ENCODE data around the gene ACTA2. TPM values are rescaled to one million over a fixed set of nuclear protein-coding genes. Genes with fewer than 3 reads are reported as not detected.
A peak's percentile ranks its signal among the peaks of the same experiment; 100 is the strongest.

Gene ACTA2
- total RNA-seq, 1 donor from 2014 or later = 11.3 TPM

DNA sequence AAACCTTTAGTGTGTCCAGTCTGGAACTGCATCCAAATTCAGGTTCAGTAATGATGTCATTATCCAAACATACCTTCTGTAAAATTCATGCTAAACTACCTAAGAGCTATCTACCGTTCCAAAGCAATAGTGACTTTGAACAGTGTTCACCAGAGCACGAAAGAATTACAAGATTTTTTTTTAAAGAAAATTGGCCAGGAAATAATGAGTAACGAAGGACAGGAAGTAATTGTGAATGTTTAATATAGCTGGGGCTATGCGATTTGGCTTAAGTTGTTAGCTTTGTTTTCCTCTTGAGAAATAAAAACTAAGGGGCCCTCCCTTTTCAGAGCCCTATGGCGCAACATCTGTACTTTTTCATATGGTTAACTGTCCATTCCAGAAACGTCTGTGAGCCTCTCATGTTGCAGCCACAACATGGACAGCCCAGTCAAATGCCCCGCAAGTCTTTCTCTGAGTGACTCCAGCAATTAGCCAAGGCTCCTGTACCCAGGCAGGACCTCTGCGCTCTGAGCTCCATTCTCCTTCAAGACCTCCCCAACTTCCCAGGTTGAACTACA, 37.3 kb upstream of the ACTA2 start:
- H3K27me3 Mint-ChIP-seq (ENCODE audit: low read depth) = no peaks in the 10 kb centered on the region
- H3K36me3 Mint-ChIP-seq (ENCODE audit: low read depth) = peaks cover 22% of the 10 kb centered on the region
- H3K9me3 Mint-ChIP-seq = peaks cover 12% of the 10 kb centered on the region
- intact Hi-C loops (cut with micrococcal nuclease) = loop anchor here (2.0 to 5.0 kb wide), 2 partner anchors 42 to 55 kb away; no protein-coding TSS in a partner anchor
- peak overlapping the region; percentile 98 for H3K4me3 Mint-ChIP-seq (ENCODE audit: low read depth)
- DNase-seq (ENCODE audit: low spot score) = no peak
- peaks cover 56% of the 10 kb centered on the region for H3K4me1 Mint-ChIP-seq (ENCODE audit: low read depth)
- peak overlapping the region; percentile 98 for H3K27ac Mint-ChIP-seq

DNA sequence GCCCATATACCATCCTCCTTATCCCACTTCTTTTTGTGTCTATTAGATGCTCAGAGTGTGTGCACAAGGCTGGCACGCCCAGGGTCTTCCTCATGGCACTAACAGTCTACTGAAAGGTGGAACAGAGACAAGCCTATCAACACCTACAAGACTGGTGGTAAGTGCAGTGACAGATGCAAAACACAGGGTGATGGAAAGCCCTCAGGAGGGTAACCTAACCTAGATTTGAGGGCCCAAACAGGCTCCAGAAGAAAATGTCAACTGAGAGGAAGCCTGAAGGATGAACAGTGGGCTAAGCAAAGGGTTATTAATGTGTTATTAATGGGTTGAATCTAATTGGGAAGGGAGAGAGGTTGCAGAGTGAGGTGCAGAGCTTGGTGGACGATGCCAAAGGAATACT, 36.9 kb upstream of the ACTA2 start:
- peak overlapping the region; percentile 41 for H3K27ac Mint-ChIP-seq
- H3K4me3 Mint-ChIP-seq (ENCODE audit: low read depth) = peak overlapping the region; percentile 65
- peaks cover 58% of the 10 kb centered on the region for H3K4me1 Mint-ChIP-seq (ENCODE audit: low read depth)
- H3K27me3 Mint-ChIP-seq (ENCODE audit: low read depth) = no peaks in the 10 kb centered on the region
- intact Hi-C loops (cut with micrococcal nuclease) = no loop called here
- H3K36me3 Mint-ChIP-seq (ENCODE audit: low read depth) = peaks cover 25% of the 10 kb centered on the region
- DNase-seq (ENCODE audit: low spot score) = no peak
- H3K9me3 Mint-ChIP-seq = peaks cover 12% of the 10 kb centered on the region

DNA sequence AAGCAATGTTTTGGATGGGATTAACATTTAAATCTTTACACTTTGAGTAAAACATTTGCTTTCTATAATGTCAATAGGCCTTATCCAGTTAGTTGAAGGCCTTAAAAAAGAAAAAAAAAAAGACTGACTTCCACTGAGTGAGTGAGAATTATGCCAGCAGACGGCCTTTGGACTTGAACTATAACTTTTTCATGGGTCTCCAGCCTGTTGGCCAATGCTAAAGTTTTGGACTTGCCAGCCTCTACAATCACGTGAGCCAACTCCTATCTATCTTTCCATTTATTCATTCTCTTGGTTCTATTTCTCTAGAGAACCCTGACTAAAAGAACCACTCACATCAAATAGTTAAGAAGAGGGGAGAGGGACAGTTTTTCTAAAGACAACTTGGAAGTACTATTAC, 35.3 kb upstream of the ACTA2 start:
- peaks cover 12% of the 10 kb centered on the region for H3K9me3 Mint-ChIP-seq
- H3K4me1 Mint-ChIP-seq (ENCODE audit: low read depth) = peaks cover 58% of the 10 kb centered on the region
- no peak overlapping the region for H3K27ac Mint-ChIP-seq
- no peak for DNase-seq (ENCODE audit: low spot score)
- H3K4me3 Mint-ChIP-seq (ENCODE audit: low read depth) = no peak overlapping the region
- H3K27me3 Mint-ChIP-seq (ENCODE audit: low read depth) = no peaks in the 10 kb centered on the region
- intact Hi-C loops (cut with micrococcal nuclease) = loop anchor here (1.0 to 2.0 kb wide), 2 partner anchors 15 to 27 kb away; no protein-coding TSS in a partner anchor
- H3K36me3 Mint-ChIP-seq (ENCODE audit: low read depth) = peaks cover 26% of the 10 kb centered on the region

- H3K4me1 Mint-ChIP-seq (ENCODE audit: low read depth) = peaks cover 55% of the 10 kb centered on the region
- peaks cover 12% of the 10 kb centered on the region for H3K9me3 Mint-ChIP-seq
- H3K27ac Mint-ChIP-seq = peak overlapping the region; percentile 63
- peak; percentile 39 for DNase-seq (ENCODE audit: low spot score)
- H3K27me3 Mint-ChIP-seq (ENCODE audit: low read depth) = no peaks in the 10 kb centered on the region
- H3K36me3 Mint-ChIP-seq (ENCODE audit: low read depth) = peaks cover 24% of the 10 kb centered on the region
- no peak overlapping the region for H3K4me3 Mint-ChIP-seq (ENCODE audit: low read depth)
- intact Hi-C loops (cut with micrococcal nuclease) = loop anchor here (1.0 to 2.0 kb wide), 2 partner anchors 16 to 26 kb away; no protein-coding TSS in a partner anchor
These were observed 34.7 kb upstream of the ACTA2 start for GRCh38 chr10:88987243-88987725.

- intact Hi-C loops (cut with micrococcal nuclease) = loop anchor here (1.0 to 2.0 kb wide), 2 partner anchors 17 to 26 kb away; no protein-coding TSS in a partner anchor
- DNase-seq (ENCODE audit: low spot score) = no peak
- peaks cover 54% of the 10 kb centered on the region for H3K4me1 Mint-ChIP-seq (ENCODE audit: low read depth)
- peaks cover 12% of the 10 kb centered on the region for H3K9me3 Mint-ChIP-seq
- peaks cover 19% of the 10 kb centered on the region for H3K36me3 Mint-ChIP-seq (ENCODE audit: low read depth)
- no peak overlapping the region for H3K4me3 Mint-ChIP-seq (ENCODE audit: low read depth)
- no peaks in the 10 kb centered on the region for H3K27me3 Mint-ChIP-seq (ENCODE audit: low read depth)
- H3K27ac Mint-ChIP-seq = no peak overlapping the region
These were observed 34.1 kb upstream of the ACTA2 start for GRCh38 chr10:88986549-88987242.

DNA sequence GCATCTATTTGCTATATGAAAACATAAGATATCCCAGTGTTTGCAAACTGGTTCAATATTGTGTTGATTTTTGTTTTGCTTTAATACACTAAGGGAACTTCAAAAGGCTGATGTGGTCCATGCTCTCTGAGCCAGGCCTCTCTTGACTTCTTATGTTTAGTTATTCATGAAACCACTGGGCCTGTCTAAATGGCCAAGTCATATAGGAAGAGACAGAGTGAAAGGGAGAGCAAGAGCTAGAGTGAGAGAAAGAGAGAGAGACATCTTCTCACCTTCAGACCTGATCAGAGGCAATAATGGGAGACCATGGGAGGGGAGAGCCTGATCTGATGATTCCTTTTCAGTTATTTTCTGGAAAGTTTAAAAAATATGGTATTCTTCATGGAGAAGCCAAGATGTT, 32.0 kb upstream of the ACTA2 start:
- Mint-ChIP-seq H3K4me3 (ENCODE audit: low read depth) (no peak overlapping the region), H3K36me3 (ENCODE audit: low read depth) (peaks cover 19% of the 10 kb centered on the region), H3K4me1 (ENCODE audit: low read depth) (peaks cover 45% of the 10 kb centered on the region), H3K27ac (no peak overlapping the region), H3K9me3 (peaks cover 12% of the 10 kb centered on the region), H3K27me3 (ENCODE audit: low read depth) (no peaks in the 10 kb centered on the region)
- intact Hi-C loops (cut with micrococcal nuclease) = no loop called here
- no peak for DNase-seq (ENCODE audit: low spot score)

GRCh38 chr10:88983939-88984338, 31.4 kb upstream of the ACTA2 start:
- H3K4me3 Mint-ChIP-seq (ENCODE audit: low read depth) = no peak overlapping the region
- DNase-seq (ENCODE audit: low spot score) = no peak
- H3K36me3 Mint-ChIP-seq (ENCODE audit: low read depth) = peaks cover 19% of the 10 kb centered on the region
- H3K4me1 Mint-ChIP-seq (ENCODE audit: low read depth) = peaks cover 42% of the 10 kb centered on the region
- no peak overlapping the region for H3K27ac Mint-ChIP-seq
- H3K9me3 Mint-ChIP-seq = peaks cover 12% of the 10 kb centered on the region
- no peaks in the 10 kb centered on the region for H3K27me3 Mint-ChIP-seq (ENCODE audit: low read depth)
- intact Hi-C loops (cut with micrococcal nuclease) = no loop called here

DNA sequence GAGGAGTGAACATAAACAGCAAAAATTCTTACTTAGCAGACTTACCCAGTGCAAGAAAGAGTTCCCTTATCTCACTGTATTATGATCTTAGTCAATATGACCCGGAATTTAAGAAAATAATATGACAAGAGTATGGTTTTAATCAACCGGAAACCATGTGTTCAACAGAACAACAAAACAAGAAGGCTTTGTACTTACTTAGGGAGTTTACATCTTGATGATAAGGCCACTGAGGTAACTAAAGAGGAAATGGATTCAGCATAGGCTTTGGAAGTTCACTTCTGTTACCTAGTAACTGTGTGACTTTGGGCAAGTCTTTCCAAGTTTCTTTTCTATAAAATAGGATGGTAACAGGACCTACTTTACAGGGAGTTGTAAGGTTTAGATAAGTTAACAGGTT, 30.6 kb upstream of the ACTA2 start:
- Mint-ChIP-seq H3K27ac (no peak overlapping the region), H3K4me1 (ENCODE audit: low read depth) (peaks cover 40% of the 10 kb centered on the region), H3K9me3 (peaks cover 14% of the 10 kb centered on the region), H3K4me3 (ENCODE audit: low read depth) (no peak overlapping the region), H3K27me3 (ENCODE audit: low read depth) (no peaks in the 10 kb centered on the region), H3K36me3 (ENCODE audit: low read depth) (peaks cover 22% of the 10 kb centered on the region)
- intact Hi-C loops (cut with micrococcal nuclease) = no loop called here
- no peak for DNase-seq (ENCODE audit: low spot score)

DNA sequence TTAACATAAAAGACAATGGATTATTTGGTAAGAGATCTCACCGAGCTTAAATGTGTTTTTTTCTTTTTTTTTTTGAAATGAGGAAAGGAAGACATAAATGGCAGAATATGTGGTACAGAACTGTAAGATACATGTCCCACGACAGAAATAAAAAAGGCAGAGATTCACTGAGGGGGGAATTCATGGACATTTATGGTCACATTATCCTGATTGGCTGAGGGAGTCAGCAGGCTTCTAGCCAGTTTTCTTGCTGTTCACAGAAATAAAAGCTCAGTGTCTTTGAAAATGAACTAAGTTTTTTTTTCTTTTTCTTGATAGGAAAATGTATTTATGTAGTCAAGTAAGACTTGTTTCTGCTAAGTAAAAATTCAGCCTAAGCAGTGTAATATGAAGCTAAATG, 29.8 kb upstream of the ACTA2 start:
- H3K27ac Mint-ChIP-seq = no peak overlapping the region
- peaks cover 34% of the 10 kb centered on the region for H3K4me1 Mint-ChIP-seq (ENCODE audit: low read depth)
- intact Hi-C loops (cut with micrococcal nuclease) = no loop called here
- peaks cover 10% of the 10 kb centered on the region for H3K9me3 Mint-ChIP-seq
- H3K36me3 Mint-ChIP-seq (ENCODE audit: low read depth) = peaks cover 16% of the 10 kb centered on the region
- H3K27me3 Mint-ChIP-seq (ENCODE audit: low read depth) = no peaks in the 10 kb centered on the region
- H3K4me3 Mint-ChIP-seq (ENCODE audit: low read depth) = no peak overlapping the region
- no peak for DNase-seq (ENCODE audit: low spot score)

GRCh38 chr10:88981435-88981834, 28.9 kb upstream of the ACTA2 start:
- intact Hi-C loops (cut with micrococcal nuclease) = no loop called here
- no peak overlapping the region for H3K4me3 Mint-ChIP-seq (ENCODE audit: low read depth)

DNA sequence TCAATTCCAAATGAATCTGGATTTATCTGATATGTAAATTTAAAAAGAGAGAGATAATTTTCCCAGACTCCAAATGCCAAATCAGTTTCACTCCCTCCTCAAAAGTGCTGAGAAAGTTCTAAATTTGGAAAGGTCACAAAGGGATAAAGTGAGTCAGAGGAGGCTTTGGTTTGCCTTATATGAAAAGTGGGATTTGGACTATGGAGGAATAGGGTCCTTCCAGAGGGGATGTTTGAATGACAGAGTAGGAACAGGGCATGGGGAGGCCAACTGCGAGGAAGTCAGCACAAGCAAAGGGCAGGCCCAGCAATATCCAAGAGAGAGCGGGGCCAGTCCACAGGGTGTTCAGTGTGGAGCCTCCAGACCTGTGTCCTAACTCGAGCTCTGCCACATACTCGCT, 28.2 kb upstream of the ACTA2 start:
- intact Hi-C loops (cut with micrococcal nuclease) = no loop called here
- H3K27ac Mint-ChIP-seq = no peak overlapping the region
- peaks cover 29% of the 10 kb centered on the region for H3K4me1 Mint-ChIP-seq (ENCODE audit: low read depth)
- DNase-seq (ENCODE audit: low spot score) = no peak
- H3K27me3 Mint-ChIP-seq (ENCODE audit: low read depth) = no peaks in the 10 kb centered on the region
- H3K36me3 Mint-ChIP-seq (ENCODE audit: low read depth) = peaks cover 7% of the 10 kb centered on the region
- peaks cover 2% of the 10 kb centered on the region for H3K9me3 Mint-ChIP-seq
- H3K4me3 Mint-ChIP-seq (ENCODE audit: low read depth) = no peak overlapping the region

More at GRCh38 chr10:88981435-88981834, 28.9 kb upstream of the ACTA2 start:
- no peak overlapping the region for H3K27ac Mint-ChIP-seq
- H3K9me3 Mint-ChIP-seq = peaks cover 7% of the 10 kb centered on the region
- H3K27me3 Mint-ChIP-seq (ENCODE audit: low read depth) = no peaks in the 10 kb centered on the region
- peaks cover 30% of the 10 kb centered on the region for H3K4me1 Mint-ChIP-seq (ENCODE audit: low read depth)
- H3K36me3 Mint-ChIP-seq (ENCODE audit: low read depth) = peaks cover 12% of the 10 kb centered on the region
- DNase-seq (ENCODE audit: low spot score) = no peak

- intact Hi-C loops (cut with micrococcal nuclease) = no loop called here
- no peak for DNase-seq (ENCODE audit: low spot score)
- Mint-ChIP-seq H3K4me1 (ENCODE audit: low read depth) (peaks cover 30% of the 10 kb centered on the region), H3K4me3 (ENCODE audit: low read depth) (no peak overlapping the region), H3K27me3 (ENCODE audit: low read depth) (no peaks in the 10 kb centered on the region), H3K9me3 (peaks cover 2% of the 10 kb centered on the region), H3K27ac (no peak overlapping the region), H3K36me3 (ENCODE audit: low read depth) (peaks cover 7% of the 10 kb centered on the region)
These were observed 27.7 kb upstream of the ACTA2 start for GRCh38 chr10:88980247-88980646.

DNA sequence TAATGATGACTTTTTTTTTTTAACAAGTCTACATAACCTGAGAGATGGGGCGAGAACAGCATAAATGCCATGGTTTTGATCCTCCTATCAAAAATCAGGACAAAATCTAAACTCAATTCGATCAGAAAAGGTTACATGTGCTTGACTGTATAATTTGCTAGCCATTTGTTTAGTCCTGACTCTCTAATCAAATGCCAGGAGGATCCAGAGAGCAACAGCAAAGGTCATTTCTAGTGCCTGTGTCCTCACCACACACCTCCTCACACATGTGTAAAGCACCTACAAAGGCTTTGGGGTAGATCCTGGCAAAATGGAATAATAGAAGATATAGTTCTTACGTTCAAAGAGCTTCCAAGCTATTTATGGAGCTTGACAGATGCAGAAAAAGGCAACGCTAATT, 27.0 kb upstream of the ACTA2 start:
- Mint-ChIP-seq H3K27me3 (ENCODE audit: low read depth) (no peaks in the 10 kb centered on the region), H3K9me3 (peaks cover 2% of the 10 kb centered on the region), H3K36me3 (ENCODE audit: low read depth) (peaks cover 6% of the 10 kb centered on the region), H3K4me3 (ENCODE audit: low read depth) (no peak overlapping the region), H3K4me1 (ENCODE audit: low read depth) (peaks cover 34% of the 10 kb centered on the region), H3K27ac (no peak overlapping the region)
- DNase-seq (ENCODE audit: low spot score) = no peak
- intact Hi-C loops (cut with micrococcal nuclease) = no loop called here

Measured in activated T-helper 2 cell treated with anti-CD3 and anti-CD28 coated beads, Interferon-gamma antibody, Interleukin-2, Interleukin-4, amounts not matched to agents 10 μg/mL and 5 μg/mL and 100 μg/mL, durations not matched to agents 14 hours and 24 hours and 36 hours (primary cell).